Measurements from ENCODE around the gene PLA2G2D.

The PLA2G2D gene

GRCh38 chr1:20112279-20113000, 6.9 kb downstream of the PLA2G2D start:
- DNase-seq = no peak

GRCh38 chr1:20111452-20111851, 7.9 kb downstream of the PLA2G2D start:
- no peak for DNase-seq

- no peak for DNase-seq
Measured at GRCh38 chr1:20110679-20111078, 8.7 kb downstream of the PLA2G2D start.

GRCh38 chr1:20109223-20109856, 10.0 kb downstream of the PLA2G2D start:
- no peak for DNase-seq

GRCh38 chr1:20108366-20109123, 10.8 kb downstream of the PLA2G2D start:
- DNase-seq = no peak

GRCh38 chr1:20107796-20108195, 11.5 kb downstream of the PLA2G2D start:
- no peak for DNase-seq

- no peak for DNase-seq
Measured at GRCh38 chr1:20107351-20107750, 12.0 kb downstream of the PLA2G2D start.

- no peak for DNase-seq
Measured at GRCh38 chr1:20105856-20106255, 13.5 kb downstream of the PLA2G2D start.

GRCh38 chr1:20102875-20103274, 16.5 kb downstream of the PLA2G2D start:
- DNase-seq = no peak

- no peak for DNase-seq
Measured at GRCh38 chr1:20100632-20101355, 18.5 kb downstream of the PLA2G2D start.

- no peak for DNase-seq
Measured at GRCh38 chr1:20099533-20099932, 19.8 kb downstream of the PLA2G2D start.

GRCh38 chr1:20096840-20097447, 22.4 kb downstream of the PLA2G2D start:
- DNase-seq = no peak

GRCh38 chr1:20095564-20096434, 23.5 kb downstream of the PLA2G2D start:
- DNase-seq = no peak

- no peak for DNase-seq
Measured at GRCh38 chr1:20093940-20094391, 25.4 kb downstream of the PLA2G2D start.

- no peak for DNase-seq
Measured at GRCh38 chr1:20093303-20093702, 26.0 kb downstream of the PLA2G2D start.

GRCh38 chr1:20090641-20091040, 28.7 kb downstream of the PLA2G2D start:
- DNase-seq = no peak

- DNase-seq = no peak
Measured at GRCh38 chr1:20090119-20090518, 29.2 kb downstream of the PLA2G2D start.

GRCh38 chr1:20089328-20090077, 29.8 kb downstream of the PLA2G2D start:
- no peak for DNase-seq

GRCh38 chr1:20087668-20088067, 31.7 kb downstream of the PLA2G2D start:
- DNase-seq = no peak

- DNase-seq = no peak
Measured at GRCh38 chr1:20086800-20087199, 32.5 kb downstream of the PLA2G2D start.
